Measurements from ENCODE around the gene WDR88. TPM values are rescaled to one million over a fixed set of nuclear protein-coding genes. Genes with fewer than 3 reads are reported as not detected.

Gene WDR88
- total and polyA plus RNA-seq, 2 donors (not counting 3 experiments of a cell fraction or from before 2014, with no cell fraction given): not detected

- H3K27ac ChIP-seq (ENCODE audit: insufficient read depth, low read depth, low read length): no peak overlapping the region
- intact Hi-C loops (cut with micrococcal nuclease): no loop called here
- ChIA-PET CTCF (interaction anchor here (0.9 to 1.1 kb wide), 2 partner anchors 13 to 46 kb away, joined by 4 to 5 read pairs; no protein-coding TSS in a partner anchor), POLR2A (no interaction called here)
- H3K4me2 ChIP-seq (ENCODE audit: insufficient read depth, low read length): no peak overlapping the region
- peaks cover 6% of the 10 kb centered on the region for H3K4me1 ChIP-seq (ENCODE audit: control insufficient read depth, extremely low read depth, insufficient read depth, low read length)
- H3K79me2 ChIP-seq (ENCODE audit: control insufficient read depth, insufficient read depth, low read length): no peaks in the 10 kb centered on the region
- DNase-seq (ENCODE audit: low read depth, low spot score): no peak
- no TSS peak for BruUV-seq (replicated peaks)
- no peaks in the 10 kb centered on the region for H3K27me3 ChIP-seq (ENCODE audit: control insufficient read depth in 2 of 2, insufficient read depth in 2 of 2, low read length in 2 of 2)
- H3K9me1 ChIP-seq (replicated peaks; ENCODE audit: control insufficient read depth, extremely low read depth, insufficient read depth, low read length): no peaks in the 10 kb centered on the region
- no peak overlapping the region for H2AFZ ChIP-seq (ENCODE audit: low read depth, low read length)
- H3K9me3 ChIP-seq (replicated peaks; ENCODE audit: control insufficient read depth, insufficient read depth, low read length): no peaks in the 10 kb centered on the region
- dilution Hi-C loops (cut with MboI; ENCODE audit: extremely low pct_ligation_motif_present, low sequenced_read_pairs): no loop called here
- H3K36me3 ChIP-seq (ENCODE audit: control insufficient read depth in 2 of 2, extremely low read depth in 1 of 2, insufficient read depth in 2 of 2, low read length in 2 of 2): no peaks in the 10 kb centered on the region
- no peak overlapping the region for H3K4me3 ChIP-seq (replicated peaks in 1 of 3; ENCODE audit: insufficient read depth in 1 of 3, low read depth in 1 of 3, low read length in 3 of 3)
- FAIRE-seq: no peak
- no peaks in the 10 kb centered on the region for H4K20me1 ChIP-seq (replicated peaks; ENCODE audit: control insufficient read depth, extremely low read depth, insufficient read depth, low read length)
- no peak overlapping the region for H3K9ac ChIP-seq (replicated peaks; ENCODE audit: extremely low read depth, insufficient read depth, low read length)
- TF ChIP-seq FOS (IDR thresholded peaks at IDR 0.05; ENCODE audit: borderline replicate concordance, insufficient read depth, low read length) (no peak), POLR2AphosphoS5 (IDR thresholded peaks at IDR 0.05; ENCODE audit: insufficient read depth, low read depth, low read length) (no peak)
Measured at GRCh38 chr19:33171222-33171795, 39.4 kb downstream of the WDR88 start.

- H2AFZ ChIP-seq (ENCODE audit: low read depth, low read length): no peak overlapping the region
- intact Hi-C loops (cut with micrococcal nuclease) (no loop called here), dilution Hi-C loops (cut with MboI; ENCODE audit: extremely low pct_ligation_motif_present, low sequenced_read_pairs) (no loop called here)
- H3K9ac ChIP-seq (replicated peaks; ENCODE audit: extremely low read depth, insufficient read depth, low read length): no peak overlapping the region
- no peak overlapping the region for H3K27ac ChIP-seq (ENCODE audit: insufficient read depth, low read depth, low read length)
- no peak overlapping the region for H3K4me3 ChIP-seq (replicated peaks in 1 of 3; ENCODE audit: insufficient read depth in 1 of 3, low read depth in 1 of 3, low read length in 3 of 3)
- no peaks in the 10 kb centered on the region for H4K20me1 ChIP-seq (replicated peaks; ENCODE audit: control insufficient read depth, extremely low read depth, insufficient read depth, low read length)
- H3K79me2 ChIP-seq (ENCODE audit: control insufficient read depth, insufficient read depth, low read length): no peaks in the 10 kb centered on the region
- TF ChIP-seq MYC (IDR thresholded peaks at IDR 0.05; ENCODE audit: low read depth, low read length) (no peak), JUN (IDR thresholded peaks at IDR 0.05; ENCODE audit: borderline replicate concordance, insufficient read depth, insufficient read length, low read depth) (no peak), EZH2 (IDR thresholded peaks at IDR 0.05; ENCODE audit: borderline replicate concordance, low read depth, low read length, severe bottlenecking) (no peak), CTCF (IDR thresholded peaks at IDR 0.05; ENCODE audit: extremely low read depth in 1 of 2, insufficient read depth in 1 of 2, low read depth in 1 of 2, low read length in 2 of 2) (no peak), POLR2A (IDR thresholded peaks at IDR 0.05; ENCODE audit: low read depth, low read length) (no peak), POLR2AphosphoS5 (IDR thresholded peaks at IDR 0.05; ENCODE audit: insufficient read depth, low read depth, low read length) (no peak), MAX (IDR thresholded peaks at IDR 0.05; ENCODE audit: insufficient read depth, insufficient read length) (no peak), GATA2 (IDR thresholded peaks at IDR 0.05; ENCODE audit: insufficient read depth, insufficient read length, low read depth, low read length) (no peak), FOS (IDR thresholded peaks at IDR 0.05; ENCODE audit: borderline replicate concordance, insufficient read depth, low read length) (no peak)
- no peak overlapping the region for H3K4me2 ChIP-seq (ENCODE audit: insufficient read depth, low read length)
- CTCF ChIA-PET: interaction anchor here (5.8 kb wide), 1 partner anchor 13 kb away, joined by 32 read pairs; no protein-coding TSS in a partner anchor
- POLR2A ChIA-PET: no interaction called here
- FAIRE-seq (no peak), DNase-seq (ENCODE audit: low read depth, low spot score) (no peak)
- peaks cover 6% of the 10 kb centered on the region for H3K4me1 ChIP-seq (ENCODE audit: control insufficient read depth, extremely low read depth, insufficient read depth, low read length)
- no peaks in the 10 kb centered on the region for H3K9me1 ChIP-seq (replicated peaks; ENCODE audit: control insufficient read depth, extremely low read depth, insufficient read depth, low read length)
- H3K27me3 ChIP-seq (ENCODE audit: control insufficient read depth in 2 of 2, insufficient read depth in 2 of 2, low read length in 2 of 2): no peaks in the 10 kb centered on the region
- H3K9me3 ChIP-seq (replicated peaks; ENCODE audit: control insufficient read depth, insufficient read depth, low read length): no peaks in the 10 kb centered on the region
- BruUV-seq (replicated peaks): no TSS peak
- H3K36me3 ChIP-seq (ENCODE audit: control insufficient read depth in 2 of 2, extremely low read depth in 1 of 2, insufficient read depth in 2 of 2, low read length in 2 of 2): no peaks in the 10 kb centered on the region
Measured at GRCh38 chr19:33171916-33172359, 40.0 kb downstream of the WDR88 start.
